PFSK-1 (cell line): ENCODE measurements around the gene HOXB6.

Experiments used
- FOXP2 ChIP-seq: optimal IDR thresholded peaks from 2 replicates; pipeline ENCODE3; 2011; ENCODE audit warnings: borderline replicate concordance, control low read depth, inconsistent platforms; ENCODE audit not compliant: insufficient read depth; ENCODE audit errors: extremely low read length, extremely low read depth
- POLR2AphosphoS5 ChIP-seq: IDR thresholded peaks from 2 replicates; pipeline ENCODE4 v1.6.1; 2012; ENCODE audit warnings: low read depth, mild to moderate bottlenecking, control low read depth, low read length, moderate library complexity
- SIN3A ChIP-seq: IDR thresholded peaks from 2 replicates; pipeline ENCODE4 v1.6.1; 2012; ENCODE audit warnings: mild to moderate bottlenecking, low read length, moderate library complexity, borderline replicate concordance; ENCODE audit not compliant: insufficient read depth
- TAF1 ChIP-seq: IDR thresholded peaks from 2 replicates; pipeline ENCODE4 v1.6.1; 2012; ENCODE audit warnings: low read length, control low read depth, borderline replicate concordance; ENCODE audit not compliant: insufficient read depth
- TF ChIP-seq, protein P1 (sequence below), 2 experiments: IDR thresholded peaks; 2 replicates each; pipeline versions ENCODE4 v1.6.1 to v1.8.0; 2011 to 2012; ENCODE audit warnings: low read depth in 2 of 2, low read length in 2 of 2, control low read depth in 1 of 2, inconsistent platforms in 1 of 2, mild to moderate bottlenecking in 1 of 2, moderate library complexity in 1 of 2; ENCODE audit not compliant: insufficient read depth in 1 of 2

The HOXB6 gene

DNA sequence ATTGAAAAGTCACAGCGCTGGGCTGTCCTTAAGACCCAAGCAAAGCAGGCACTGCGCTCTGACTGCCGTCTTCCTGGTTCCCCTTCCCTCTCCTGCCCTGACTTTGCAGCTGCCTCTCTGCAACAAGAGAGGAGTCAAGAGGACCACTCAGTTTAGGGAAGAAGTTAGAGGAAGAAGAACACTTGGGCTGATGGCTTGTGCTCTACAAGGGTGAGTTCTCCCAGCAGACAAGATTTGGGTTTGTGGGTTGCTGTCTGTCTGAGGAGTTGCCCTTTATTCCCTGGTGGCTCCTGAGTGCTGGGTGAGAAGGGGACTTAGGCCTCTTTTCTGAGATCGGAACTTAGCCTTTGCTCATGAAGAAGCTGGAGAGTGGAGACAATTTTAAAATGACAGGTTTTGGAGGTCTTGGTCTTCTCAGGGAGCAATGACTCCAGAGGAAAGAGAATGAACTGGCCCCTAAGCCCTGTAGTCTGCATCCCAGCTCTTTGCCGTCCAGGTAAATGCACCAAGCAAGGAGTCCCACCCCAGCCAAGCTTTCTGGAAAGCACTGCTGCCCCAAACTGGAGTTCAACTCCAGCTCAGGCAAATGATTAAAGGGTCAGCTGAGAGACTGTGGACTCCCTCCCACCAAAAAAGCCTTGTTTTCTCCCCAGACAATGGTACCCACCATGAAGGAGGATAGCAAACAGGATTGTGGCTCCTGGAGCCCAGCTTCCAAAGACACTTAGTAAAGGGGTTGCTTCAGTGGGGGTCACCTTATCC is 24.0 kb upstream of the HOXB6 start:
- TF ChIP-seq SIN3A (no peak), FOXP2 (no peak), POLR2AphosphoS5 (no peak), TAF1 (no peak)
- TF ChIP-seq, protein P1, sequence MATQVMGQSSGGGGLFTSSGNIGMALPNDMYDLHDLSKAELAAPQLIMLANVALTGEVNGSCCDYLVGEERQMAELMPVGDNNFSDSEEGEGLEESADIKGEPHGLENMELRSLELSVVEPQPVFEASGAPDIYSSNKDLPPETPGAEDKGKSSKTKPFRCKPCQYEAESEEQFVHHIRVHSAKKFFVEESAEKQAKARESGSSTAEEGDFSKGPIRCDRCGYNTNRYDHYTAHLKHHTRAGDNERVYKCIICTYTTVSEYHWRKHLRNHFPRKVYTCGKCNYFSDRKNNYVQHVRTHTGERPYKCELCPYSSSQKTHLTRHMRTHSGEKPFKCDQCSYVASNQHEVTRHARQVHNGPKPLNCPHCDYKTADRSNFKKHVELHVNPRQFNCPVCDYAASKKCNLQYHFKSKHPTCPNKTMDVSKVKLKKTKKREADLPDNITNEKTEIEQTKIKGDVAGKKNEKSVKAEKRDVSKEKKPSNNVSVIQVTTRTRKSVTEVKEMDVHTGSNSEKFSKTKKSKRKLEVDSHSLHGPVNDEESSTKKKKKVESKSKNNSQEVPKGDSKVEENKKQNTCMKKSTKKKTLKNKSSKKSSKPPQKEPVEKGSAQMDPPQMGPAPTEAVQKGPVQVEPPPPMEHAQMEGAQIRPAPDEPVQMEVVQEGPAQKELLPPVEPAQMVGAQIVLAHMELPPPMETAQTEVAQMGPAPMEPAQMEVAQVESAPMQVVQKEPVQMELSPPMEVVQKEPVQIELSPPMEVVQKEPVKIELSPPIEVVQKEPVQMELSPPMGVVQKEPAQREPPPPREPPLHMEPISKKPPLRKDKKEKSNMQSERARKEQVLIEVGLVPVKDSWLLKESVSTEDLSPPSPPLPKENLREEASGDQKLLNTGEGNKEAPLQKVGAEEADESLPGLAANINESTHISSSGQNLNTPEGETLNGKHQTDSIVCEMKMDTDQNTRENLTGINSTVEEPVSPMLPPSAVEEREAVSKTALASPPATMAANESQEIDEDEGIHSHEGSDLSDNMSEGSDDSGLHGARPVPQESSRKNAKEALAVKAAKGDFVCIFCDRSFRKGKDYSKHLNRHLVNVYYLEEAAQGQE (IDR thresholded peaks at IDR 0.05; ENCODE audit: insufficient read depth in 1 of 2, low read depth in 2 of 2, low read length in 2 of 2), result no peak

DNA sequence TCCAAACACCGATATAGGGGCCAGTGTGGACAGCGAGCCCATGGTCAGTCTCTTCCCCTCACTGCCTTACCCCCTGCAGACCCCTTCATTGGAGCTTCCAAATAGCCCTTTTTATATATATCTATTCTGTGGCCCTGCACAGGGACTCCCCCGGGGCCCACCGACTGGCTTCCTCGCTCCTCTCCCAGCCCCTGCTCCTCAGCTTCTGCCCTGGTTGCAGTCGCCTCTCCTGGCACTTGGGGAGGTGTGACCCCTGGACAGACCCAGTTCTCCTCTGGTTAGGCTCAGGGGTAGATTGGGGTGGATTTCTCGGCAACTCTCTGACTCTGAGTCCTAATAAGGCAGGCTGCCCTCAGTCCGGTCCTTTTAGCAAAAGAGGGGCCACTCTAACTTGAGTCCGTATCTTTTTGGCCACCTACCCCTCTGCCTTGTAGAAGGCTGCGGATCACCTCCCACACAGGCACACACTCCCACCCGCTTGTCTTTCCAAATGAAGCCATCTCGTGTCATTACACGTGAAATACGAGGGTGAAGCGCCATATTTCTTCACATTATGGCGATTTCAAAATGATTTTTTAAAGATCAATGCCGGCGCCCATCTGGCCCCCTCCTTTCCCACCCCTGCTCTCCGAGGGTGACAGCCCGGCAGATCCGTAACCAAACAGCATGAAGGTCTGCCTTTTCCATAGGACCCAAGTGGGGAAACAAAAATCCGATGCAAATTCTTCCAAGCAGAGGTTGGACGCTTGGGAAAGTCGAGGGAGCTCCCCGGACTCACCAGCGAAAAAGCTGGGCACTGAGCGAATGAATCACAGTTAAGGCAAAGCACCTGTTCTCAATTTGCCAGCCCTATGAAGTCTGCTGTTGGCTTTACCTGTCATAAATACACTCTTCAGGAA is 23.1 kb upstream of the HOXB6 start:
- TF ChIP-seq, protein P1 (IDR thresholded peaks at IDR 0.05; ENCODE audit: insufficient read depth in 1 of 2, low read depth in 2 of 2, low read length in 2 of 2), result no peak
- TF ChIP-seq TAF1 (no peak), SIN3A (no peak), FOXP2 (no peak), POLR2AphosphoS5 (no peak)

DNA sequence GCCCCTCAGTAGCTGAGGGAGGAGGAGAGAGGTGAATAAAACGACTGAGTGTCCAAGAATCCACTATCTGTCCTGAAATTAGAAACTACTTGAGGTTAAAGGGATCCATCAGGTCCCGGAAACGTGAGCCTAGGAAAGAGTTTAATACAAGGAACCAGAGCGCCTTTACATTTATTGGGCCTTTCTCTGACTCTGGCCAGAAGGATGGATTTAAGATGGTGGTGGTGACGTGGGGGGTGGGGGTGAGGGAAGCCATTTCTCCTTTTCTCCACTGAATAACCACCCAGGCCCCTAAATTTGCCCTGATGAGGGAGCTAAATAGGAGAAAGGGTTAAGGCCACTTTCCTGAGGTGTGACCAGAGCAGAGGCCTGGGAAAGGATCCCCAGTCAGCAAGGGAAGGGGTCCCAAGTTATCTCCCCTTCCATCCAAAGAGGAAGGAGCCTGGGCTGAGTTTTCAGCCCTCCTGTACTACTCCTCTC is 22.4 kb upstream of the HOXB6 start:
- TF ChIP-seq POLR2AphosphoS5, result no peak
- TF ChIP-seq, protein P1 (IDR thresholded peaks at IDR 0.05; ENCODE audit: insufficient read depth in 1 of 2, low read depth in 2 of 2, low read length in 2 of 2), result no peak
- no peak for TF ChIP-seq SIN3A
- TF ChIP-seq FOXP2, result no peak
- TF ChIP-seq TAF1, result no peak

DNA sequence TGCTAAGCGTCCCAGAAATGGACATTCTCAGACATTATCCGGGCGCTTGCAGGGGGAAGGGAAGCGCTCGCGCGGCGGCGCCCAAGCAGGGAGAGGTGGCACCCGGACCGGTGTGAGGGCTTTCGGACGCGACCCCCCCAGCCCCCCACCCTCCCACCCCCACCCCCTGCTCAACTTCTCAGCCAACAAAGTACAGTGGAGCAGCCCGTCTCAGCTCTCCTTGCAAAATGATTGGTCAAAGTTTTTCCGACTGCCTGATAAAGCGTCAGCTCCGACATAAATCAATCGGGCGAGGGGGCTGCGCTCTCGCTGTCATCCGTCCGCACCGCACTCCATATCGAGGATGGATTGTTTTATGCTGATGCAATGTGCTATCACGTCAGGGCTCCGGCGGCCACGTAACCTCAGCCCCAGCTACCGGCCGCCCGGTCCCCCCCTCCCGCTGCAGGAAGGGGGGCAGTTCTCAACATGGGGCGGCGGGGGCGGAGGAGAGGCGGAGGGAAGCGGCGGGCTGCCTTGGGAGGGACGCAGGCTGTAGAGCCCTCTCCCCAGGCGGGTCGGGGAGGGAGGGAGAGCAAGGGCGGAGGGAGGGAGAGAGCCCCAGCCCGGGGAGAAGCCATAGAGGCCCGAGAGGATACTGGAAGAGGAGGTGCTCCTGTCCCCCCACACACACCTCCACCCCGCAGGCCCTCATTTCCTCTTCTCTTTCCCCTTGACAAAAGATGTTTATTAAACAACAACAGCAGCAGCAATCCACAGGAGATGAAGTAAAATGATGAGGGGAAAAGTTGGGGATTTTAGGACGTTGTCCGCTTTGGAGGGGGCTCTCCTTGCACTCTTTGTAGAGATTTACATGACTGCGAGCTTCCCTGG is 21.7 kb upstream of the HOXB6 start, which contains the start of gene HOXB9:
HOXB9 (minus strand) TSS at position 114 of the 873 bp plus-strand sequence; CDS start at position 25, 89 bp downstream.
- TF ChIP-seq, protein P1 (IDR thresholded peaks at IDR 0.05; ENCODE audit: insufficient read depth in 1 of 2, low read depth in 2 of 2, low read length in 2 of 2), result no peak
- TF ChIP-seq SIN3A (no peak), TAF1 (no peak), POLR2AphosphoS5 (no peak), FOXP2 (no peak)
